Retinal pigment epithelial cell (primary cell): Measurements from ENCODE around the gene UVRAG.

Experiments
- DNase-seq: peaks from one replicate; pipeline ENCODE4 v3.0.0-alpha.2; 2010; ENCODE audit warnings: low read depth
- H3K4me3 ChIP-seq: 2 replicates; pipeline ENCODE4 v1.5.1; 2011; ENCODE audit warnings: mild to moderate bottlenecking, low read length, control low read depth, moderate library complexity
- CTCF ChIP-seq: conservative IDR thresholded peaks from 2 replicates; pipeline ENCODE4 v1.5.1; 2011; ENCODE audit warnings: low read depth, low read length, control low read depth, inconsistent platforms

UVRAG gene

GRCh38 chr11:76188873-76189272, 373.9 kb downstream of the UVRAG start:
- H3K4me3 ChIP-seq: no peak overlapping the region
- no peak for TF ChIP-seq CTCF
- DNase-seq: no peak

- no peak overlapping the region for H3K4me3 ChIP-seq
- DNase-seq: no peak
- no peak for TF ChIP-seq CTCF
These were observed 374.7 kb downstream of the UVRAG start for GRCh38 chr11:76189682-76190081.

- peak; percentile 34 for DNase-seq
- H3K4me3 ChIP-seq: no peak overlapping the region
- TF ChIP-seq CTCF: no peak
These were observed 375.4 kb downstream of the UVRAG start for GRCh38 chr11:76190376-76190775.
